ENCODE results near the gene DDX47. TPM values are rescaled to one million over a fixed set of nuclear protein-coding genes. Genes with fewer than 3 reads are reported as not detected.

The DDX47 gene
- total RNA-seq, 3 donors from 2014 or later (not counting 1 experiment from before 2014, with no cell fraction given): 98.9 to 120 (median 114) TPM

- Mint-ChIP-seq H3K4me3 (no peak overlapping the region), H3K36me3 (peaks cover 38% of the 10 kb centered on the region), H3K9me3 (no peaks in the 10 kb centered on the region), H3K4me1 (peaks cover 15 to 19% of the 10 kb centered on the region in 2 donors), H3K27me3 (ENCODE audit: low read depth in 2 of 2) (no peaks in the 10 kb centered on the region), H3K27ac (no peak overlapping the region)
- no peaks in the 10 kb centered on the region for H3K27me3 ChIP-seq (ENCODE audit: control insufficient read depth, insufficient read depth, low read length)
- intact Hi-C loops (cut with micrococcal nuclease): no loop called here
- no peak overlapping the region for H3K4me3 ChIP-seq (ENCODE audit: low read length)
- TF ChIP-seq CTCF (IDR thresholded peaks at IDR 0.05): no peak
- WGBS (ENCODE audit: insufficient coverage): 100% methylated on average over 3 of the region's 4 CpGs
- peaks cover 65% of the 10 kb centered on the region for H3K36me3 ChIP-seq (ENCODE audit: control insufficient read depth, insufficient read depth, low read length)
- no peaks in the 10 kb centered on the region for H3K4me1 ChIP-seq (ENCODE audit: control insufficient read depth, insufficient read depth, low read length)
- H3K9me3 ChIP-seq (ENCODE audit: control insufficient read depth, insufficient read depth, low read length): no peaks in the 10 kb centered on the region
- no peak for DNase-seq
- no peak for ATAC-seq
- H3K27ac ChIP-seq (ENCODE audit: low read length): no peak overlapping the region
Measured at GRCh38 chr12:12822886-12823285, 9.7 kb downstream of the DDX47 start.

GRCh38 chr12:12823300-12823699 lies 10.2 kb downstream of the DDX47 start:
- H3K27ac Mint-ChIP-seq: no peak overlapping the region
- peaks cover 38% of the 10 kb centered on the region for H3K36me3 Mint-ChIP-seq
- H3K4me1 ChIP-seq (ENCODE audit: control insufficient read depth, insufficient read depth, low read length): no peaks in the 10 kb centered on the region
- DNase-seq (no peak), ATAC-seq (no peak)
- H3K9me3 ChIP-seq (ENCODE audit: control insufficient read depth, insufficient read depth, low read length): no peaks in the 10 kb centered on the region
- intact Hi-C loops (cut with micrococcal nuclease): no loop called here
- H3K36me3 ChIP-seq (ENCODE audit: control insufficient read depth, insufficient read depth, low read length): peaks cover 66% of the 10 kb centered on the region
- WGBS (ENCODE audit: insufficient coverage): 100% methylated on average over 2 of the region's 2 CpGs
- TF ChIP-seq CTCF (IDR thresholded peaks at IDR 0.05): no peak
- peaks cover 15 to 19% of the 10 kb centered on the region in 2 donors for H3K4me1 Mint-ChIP-seq
- no peaks in the 10 kb centered on the region for H3K9me3 Mint-ChIP-seq
- no peak overlapping the region for H3K27ac ChIP-seq (ENCODE audit: low read length)
- no peak overlapping the region for H3K4me3 Mint-ChIP-seq
- H3K4me3 ChIP-seq (ENCODE audit: low read length): no peak overlapping the region
- no peaks in the 10 kb centered on the region for H3K27me3 Mint-ChIP-seq (ENCODE audit: low read depth in 2 of 2)
- no peaks in the 10 kb centered on the region for H3K27me3 ChIP-seq (ENCODE audit: control insufficient read depth, insufficient read depth, low read length)

GRCh38 chr12:12823811-12824210 lies 10.7 kb downstream of the DDX47 start:
- Mint-ChIP-seq H3K27me3 (ENCODE audit: low read depth in 2 of 2) (no peaks in the 10 kb centered on the region), H3K4me3 (no peak overlapping the region), H3K4me1 (peaks cover 14 to 15% of the 10 kb centered on the region in 2 donors), H3K36me3 (peaks cover 38% of the 10 kb centered on the region), H3K9me3 (no peaks in the 10 kb centered on the region), H3K27ac (no peak overlapping the region)
- Histone ChIP-seq H3K9me3 (ENCODE audit: control insufficient read depth, insufficient read depth, low read length) (no peaks in the 10 kb centered on the region), H3K4me1 (ENCODE audit: control insufficient read depth, insufficient read depth, low read length) (no peaks in the 10 kb centered on the region), H3K36me3 (ENCODE audit: control insufficient read depth, insufficient read depth, low read length) (peaks cover 71% of the 10 kb centered on the region), H3K27me3 (ENCODE audit: control insufficient read depth, insufficient read depth, low read length) (no peaks in the 10 kb centered on the region), H3K4me3 (ENCODE audit: low read length) (no peak overlapping the region), H3K27ac (ENCODE audit: low read length) (no peak overlapping the region)
- 100% methylated on average over 5 of the region's 5 CpGs for WGBS (ENCODE audit: insufficient coverage)
- no peak for TF ChIP-seq CTCF (IDR thresholded peaks at IDR 0.05)
- no peak for ATAC-seq
- intact Hi-C loops (cut with micrococcal nuclease): no loop called here
- no peak for DNase-seq

- Mint-ChIP-seq H3K27me3 (ENCODE audit: low read depth in 2 of 2) (no peaks in the 10 kb centered on the region), H3K36me3 (peaks cover 14% of the 10 kb centered on the region), H3K4me1 (peaks cover 0 to 10% of the 10 kb centered on the region in 2 donors), H3K27ac (no peak overlapping the region), H3K4me3 (no peak overlapping the region), H3K9me3 (no peaks in the 10 kb centered on the region)
- no peaks in the 10 kb centered on the region for H3K27me3 ChIP-seq (ENCODE audit: control insufficient read depth, insufficient read depth, low read length)
- ATAC-seq (no peak), DNase-seq (no peak)
- intact Hi-C loops (cut with micrococcal nuclease): no loop called here
- H3K4me3 ChIP-seq (ENCODE audit: low read length): no peak overlapping the region
- peaks cover 14% of the 10 kb centered on the region for H3K36me3 ChIP-seq (ENCODE audit: control insufficient read depth, insufficient read depth, low read length)
- H3K9me3 ChIP-seq (ENCODE audit: control insufficient read depth, insufficient read depth, low read length): no peaks in the 10 kb centered on the region
- TF ChIP-seq CTCF (IDR thresholded peaks at IDR 0.05): no peak
- no peak overlapping the region for H3K27ac ChIP-seq (ENCODE audit: low read length)
- WGBS (ENCODE audit: insufficient coverage): over 99% methylated on average over 6 of the region's 7 CpGs
- H3K4me1 ChIP-seq (ENCODE audit: control insufficient read depth, insufficient read depth, low read length): peaks cover 2% of the 10 kb centered on the region
Measured at GRCh38 chr12:12835378-12836146, 22.4 kb downstream of the DDX47 start.

Measured in natural killer cell (primary cell).